ENCODE results near the gene CSF2.

GRCh38 chr5:132069994-132070393, 3.6 kb upstream of the CSF2 start:
- TF ChIP-seq CTCF (conservative IDR thresholded peaks at IDR 0.05; ENCODE audit: low read length) (no peak), EZH2phosphoT487 (IDR thresholded peaks at IDR 0.05; ENCODE audit: borderline replicate concordance) (no peak)
